A375 (cell line): ENCODE results near the gene SYF2. TPM values are rescaled to one million over a fixed set of nuclear protein-coding genes. Genes with fewer than 3 reads are reported as not detected.

Source experiments
- total RNA-seq: library from RNA; depleted of rRNA; stranded (reverse); fragments of >200 nt; shearing (Covaris generic); gene quantifications from 2 replicates; pipeline ENCODE4 v1.2.3, GENCODE V29; 2014; rRNA removed

Gene SYF2
- total RNA-seq = 68.2 and 90.2 TPM in 2 replicates

DNA sequence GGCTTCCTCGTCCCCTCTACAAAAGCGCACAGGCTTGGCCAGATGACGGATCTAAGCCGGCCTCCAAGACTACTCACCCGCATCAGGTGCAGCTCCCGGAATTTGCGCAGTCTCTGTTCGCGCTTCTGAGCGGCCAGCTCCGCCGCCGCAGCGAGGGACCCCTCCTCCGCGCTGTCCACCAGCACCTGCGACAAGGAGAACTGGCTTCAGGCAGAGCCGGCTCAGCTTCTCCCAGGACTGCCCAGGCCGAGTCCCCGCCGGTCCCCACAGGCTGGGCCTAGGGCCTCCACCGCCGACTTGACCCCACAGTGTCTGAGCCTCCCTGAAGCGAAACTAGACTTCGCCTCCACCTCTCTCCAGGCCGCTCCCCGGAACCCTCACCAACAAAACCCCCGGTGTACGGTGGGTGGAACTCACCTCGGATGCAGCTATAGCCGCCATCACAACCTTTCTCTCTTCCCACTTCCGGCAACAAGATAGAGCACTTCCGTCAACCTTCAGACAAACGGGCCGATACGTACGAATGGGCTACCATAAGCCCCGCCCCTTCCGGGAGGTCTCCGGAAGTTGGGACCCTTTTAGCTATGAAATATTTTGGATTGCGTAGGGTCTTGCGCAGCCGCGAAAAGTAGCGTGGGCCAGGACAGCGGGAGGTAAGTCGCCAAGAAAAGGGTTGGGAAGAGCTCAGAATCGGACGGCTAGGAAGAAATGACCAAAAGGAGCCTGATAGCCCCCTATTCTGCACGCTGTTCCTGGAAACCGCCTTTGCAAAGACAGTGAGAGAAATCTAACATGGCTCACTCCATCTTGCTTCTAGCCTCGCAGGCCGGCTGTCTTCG lies at the start of gene SYF2:
TSS of gene SYF2 (minus strand) at position 476 of the 839 bp plus-strand sequence. CDS start at position 441, 35 bp downstream.

DNA sequence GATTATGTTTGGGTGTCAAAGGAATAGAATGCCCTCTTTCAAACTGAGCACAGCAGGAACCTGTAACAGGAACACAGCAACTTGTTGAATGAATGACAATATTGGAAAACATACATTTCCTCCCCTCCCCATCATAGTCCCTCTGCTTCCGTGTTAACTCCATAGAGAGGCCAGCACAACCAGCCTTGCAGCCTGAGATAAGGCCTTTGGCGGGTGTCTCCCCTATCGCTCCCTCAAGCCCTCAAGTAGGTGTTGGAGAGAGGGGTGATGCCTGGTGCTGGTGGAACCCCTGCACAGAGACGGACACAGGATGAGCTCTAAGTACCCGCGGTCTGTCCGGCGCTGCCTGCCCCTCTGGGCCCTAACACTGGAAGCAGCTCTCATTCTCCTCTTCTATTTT lies 39.9 kb upstream of the SYF2 start, which contains the start of gene RHD:
TSS of gene RHD (plus strand) at position 272 of the 400 bp plus-strand sequence. CDS start at position 311, 39 bp downstream.

DNA sequence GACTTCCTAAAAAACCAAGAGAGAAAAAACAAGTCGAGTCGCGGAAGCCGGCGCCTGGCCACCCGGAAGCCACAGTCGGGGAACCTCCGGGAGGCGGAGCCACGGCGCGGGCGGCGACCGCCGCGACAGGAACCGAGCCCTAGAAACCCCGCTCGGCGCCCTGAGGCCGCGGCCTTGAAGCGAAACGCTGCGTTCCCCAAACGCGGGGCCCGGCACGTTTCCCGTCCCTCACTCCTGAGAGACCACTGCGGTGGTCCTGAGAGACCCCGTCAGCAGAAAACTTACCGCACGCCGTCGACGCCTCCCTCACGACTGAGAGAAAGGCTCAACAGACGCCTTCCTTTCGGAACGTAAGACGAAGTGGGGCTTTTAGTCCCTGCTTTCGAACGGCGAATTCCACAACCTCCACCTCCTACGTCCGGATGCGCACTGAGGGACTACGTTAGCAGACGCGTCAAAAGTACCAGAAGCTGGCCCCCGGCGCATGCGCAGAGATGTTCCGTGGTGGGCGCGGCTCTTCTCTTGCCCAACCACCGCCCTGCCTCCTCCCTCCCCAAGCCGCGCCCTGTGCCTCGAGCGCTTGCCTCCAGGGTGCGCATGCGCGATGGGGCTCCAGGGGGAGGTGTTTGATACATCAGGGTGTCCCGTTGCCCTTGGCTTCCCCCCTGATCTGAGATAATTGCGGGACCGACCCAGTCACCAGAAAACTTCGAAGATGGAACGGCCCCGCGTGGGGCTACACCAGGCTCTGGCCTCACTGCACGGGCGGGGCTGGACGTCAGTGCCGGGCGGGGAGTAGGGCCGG lies 14.9 kb upstream of the SYF2 start, which contains the start of gene RSRP1:
TSS of gene RSRP1 (minus strand) at position 431 of the 805 bp plus-strand sequence. CDS start 491 bp downstream, outside the sequence.

Other genes starting within 250 kb of the SYF2 start
- gene RSRP1, start 15.0 kb upstream of the SYF2 start, total RNA-seq = 74.5 and 90.4 TPM in 2 replicates
- gene RHD, start 40.0 kb upstream of the SYF2 start, total RNA-seq = not detected in 2 replicates
- 58.9 and 77.4 TPM in 2 replicates for gene TMEM50A, start 105.8 kb upstream of the SYF2 start, total RNA-seq
- gene RHCE, start 188.3 kb upstream of the SYF2 start, total RNA-seq = 1.0 and 2.4 TPM in 2 replicates
- 12.9 and 13.0 TPM in 2 replicates for gene MACO1, start 198.4 kb upstream of the SYF2 start, total RNA-seq